ENCODE data around the gene AR. TPM values are rescaled to one million over a fixed set of nuclear protein-coding genes. Genes with fewer than 3 reads are reported as not detected.

Gene AR
- total and polyA plus RNA-seq, 2 of the 4 experiments (the other 2 are of a cell fraction), result 1.5 to 4.7 TPM

DNA sequence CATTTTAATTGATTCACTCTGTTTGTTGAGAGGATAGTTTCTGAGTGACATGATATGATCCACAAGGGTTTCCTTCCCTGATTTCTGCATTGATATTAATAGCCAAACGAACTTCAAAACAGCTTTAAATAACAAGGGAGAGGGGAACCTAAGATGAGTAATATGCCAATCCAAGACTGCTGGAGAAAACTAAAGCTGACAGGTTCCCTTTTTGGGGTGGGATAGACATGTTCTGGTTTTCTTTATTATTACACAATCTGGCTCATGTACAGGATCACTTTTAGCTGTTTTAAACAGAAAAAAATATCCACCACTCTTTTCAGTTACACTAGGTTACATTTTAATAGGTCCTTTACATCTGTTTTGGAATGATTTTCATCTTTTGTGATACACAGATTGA, 182.2 kb downstream of the AR start:
- Histone ChIP-seq H3K36me3 (ENCODE audit: control insufficient read depth, insufficient read depth, low read length) (no peaks in the 10 kb centered on the region), H4K5ac (ENCODE audit: low read depth, low read length) (no peak overlapping the region), H3K27me3 (ENCODE audit: control insufficient read depth, insufficient read depth, low read length) (no peaks in the 10 kb centered on the region), H2BK5ac (ENCODE audit: low read depth, low read length, poor library complexity, severe bottlenecking) (no peak overlapping the region), H3K4me1 (ENCODE audit: control insufficient read depth, insufficient read depth, low read length) (no peaks in the 10 kb centered on the region), H3K9me1 (ENCODE audit: insufficient read depth, low read length) (no peaks in the 10 kb centered on the region), H2AK5ac (ENCODE audit: low read depth, low read length) (no peak overlapping the region), H4K20me1 (ENCODE audit: insufficient read depth, low read length) (no peaks in the 10 kb centered on the region), H2BK20ac (ENCODE audit: low read depth, low read length) (no peak overlapping the region), H2BK120ac (ENCODE audit: low read depth, low read length) (no peak overlapping the region), H3K9ac (ENCODE audit: low read depth, low read length) (no peak overlapping the region), H3K23ac (ENCODE audit: low read depth, low read length) (no peak overlapping the region), H3K4me3 (ENCODE audit: insufficient read depth, low read depth, low read length) (no peak overlapping the region), H2AFZ (replicated peaks; ENCODE audit: low read length, poor library complexity) (no peak overlapping the region), H3K4ac (ENCODE audit: low read depth, low read length) (no peak overlapping the region), H3K18ac (ENCODE audit: low read depth, low read length) (no peak overlapping the region), H3K14ac (replicated peaks; ENCODE audit: low read depth, low read length) (no peak overlapping the region), H3K56ac (ENCODE audit: extremely low read depth, insufficient read depth, low read length) (no peak overlapping the region), H4K8ac (ENCODE audit: low read depth in 2 of 2, low read length in 2 of 2) (no peak overlapping the region), H3K27ac (ENCODE audit: insufficient read depth, low read length) (no peak overlapping the region), H2AK9ac (replicated peaks; ENCODE audit: low read depth, low read length, poor library complexity) (no peak overlapping the region), H3K79me1 (ENCODE audit: low read depth in 1 of 2, low read length in 2 of 2) (no peaks in the 10 kb centered on the region), H2BK15ac (ENCODE audit: low read depth, low read length) (no peak overlapping the region), H3K9me3 (ENCODE audit: control insufficient read depth, insufficient read depth, low read length) (no peaks in the 10 kb centered on the region; the same call in 1 of the 2 replicates), H3K4me2 (ENCODE audit: low read depth, low read length) (no peak overlapping the region), H4K91ac (ENCODE audit: insufficient read depth, low read depth, low read length) (no peak overlapping the region)
- in situ Hi-C loops (cut with MboI; ENCODE audit: low sequenced_read_pairs) (no loop called here), dilution Hi-C loops (cut with HindIII; ENCODE audit: low sequenced_read_pairs, unreplicated experiment) (no loop called here), intact Hi-C loops (cut with micrococcal nuclease) (no loop called here)
- no peak for ATAC-seq (ENCODE audit: low read depth)
- no CpG with 5 or more reads among the region's 1 CpG for WGBS, 2 experiments (ENCODE audit: extremely low coverage in 2 of 2, insufficient read length in 1 of 2)
- TF ChIP-seq, protein P1, sequence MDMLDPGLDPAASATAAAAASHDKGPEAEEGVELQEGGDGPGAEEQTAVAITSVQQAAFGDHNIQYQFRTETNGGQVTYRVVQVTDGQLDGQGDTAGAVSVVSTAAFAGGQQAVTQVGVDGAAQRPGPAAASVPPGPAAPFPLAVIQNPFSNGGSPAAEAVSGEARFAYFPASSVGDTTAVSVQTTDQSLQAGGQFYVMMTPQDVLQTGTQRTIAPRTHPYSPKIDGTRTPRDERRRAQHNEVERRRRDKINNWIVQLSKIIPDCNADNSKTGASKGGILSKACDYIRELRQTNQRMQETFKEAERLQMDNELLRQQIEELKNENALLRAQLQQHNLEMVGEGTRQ (IDR thresholded peaks at IDR 0.05; ENCODE audit: low read depth, low read length), result no peak
- TF ChIP-seq RCOR1 (IDR thresholded peaks at IDR 0.05; ENCODE audit: insufficient replicate concordance, low read length) (no peak), BHLHE40 (IDR thresholded peaks at IDR 0.05; ENCODE audit: low read depth, low read length) (no peak)
- DNase-seq, result no peak
- CTCF ChIA-PET, result no interaction called here
- BruUV-seq (replicated peaks), result no TSS peak
- POLR2A ChIA-PET (ENCODE audit: unreplicated experiment), result no interaction called here

Data from IMR-90 (cell line).